ENCODE results near the gene KMT2B.
"Not testable (repeated sequence)": the region's sequence is repeated elsewhere in the genome, so short reads cannot be mapped to it uniquely, and the experiment has no call there.

Gene KMT2B

DNA sequence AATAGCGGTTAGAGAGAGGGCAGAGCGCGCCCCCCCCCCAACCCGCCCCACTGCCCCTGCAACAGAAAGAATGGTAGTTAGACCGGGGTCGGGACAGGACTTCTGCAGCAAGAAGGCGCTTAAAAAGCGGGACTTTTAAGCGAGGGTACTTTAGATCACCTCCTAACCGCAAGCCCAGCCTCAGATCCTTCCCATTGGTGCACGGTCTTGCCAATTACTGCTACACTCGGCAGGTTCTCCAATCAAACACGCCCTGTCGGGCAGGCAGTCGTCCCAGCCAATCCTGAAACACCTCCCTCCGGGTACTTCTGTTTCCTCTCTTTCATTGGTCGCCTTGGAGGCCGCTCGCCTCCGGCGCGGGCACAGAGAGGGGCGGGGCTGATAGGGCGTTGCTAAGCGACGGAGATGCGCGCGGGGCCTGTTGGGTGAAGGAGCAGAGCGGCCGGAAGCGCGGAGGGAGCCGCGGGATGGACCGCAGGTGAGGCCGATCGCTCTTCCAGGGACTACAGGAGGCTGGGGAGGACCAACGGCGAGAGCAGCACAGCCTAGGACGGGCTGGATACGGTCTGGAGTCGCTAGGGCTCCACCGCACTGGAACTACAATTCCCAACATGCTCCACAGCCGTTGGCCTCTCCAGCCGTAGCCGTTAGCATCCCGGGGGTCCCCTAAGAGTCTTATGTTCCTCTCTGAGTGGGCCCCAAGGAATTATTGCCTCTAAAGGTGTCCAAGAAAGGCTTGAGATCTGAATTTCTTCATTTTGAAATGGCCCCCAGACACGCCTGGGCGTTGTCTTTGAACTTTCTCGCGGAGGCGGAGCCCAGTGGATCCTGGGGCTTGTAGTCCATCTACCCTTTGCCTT is 40.2 kb downstream of the KMT2B start, which contains the start of gene PROSER3:
TSS of gene PROSER3 (plus strand) at position 428 of the 860 bp plus-strand sequence. CDS start at position 468, 40 bp downstream.
- DNase-seq = peak; percentile 99

DNA sequence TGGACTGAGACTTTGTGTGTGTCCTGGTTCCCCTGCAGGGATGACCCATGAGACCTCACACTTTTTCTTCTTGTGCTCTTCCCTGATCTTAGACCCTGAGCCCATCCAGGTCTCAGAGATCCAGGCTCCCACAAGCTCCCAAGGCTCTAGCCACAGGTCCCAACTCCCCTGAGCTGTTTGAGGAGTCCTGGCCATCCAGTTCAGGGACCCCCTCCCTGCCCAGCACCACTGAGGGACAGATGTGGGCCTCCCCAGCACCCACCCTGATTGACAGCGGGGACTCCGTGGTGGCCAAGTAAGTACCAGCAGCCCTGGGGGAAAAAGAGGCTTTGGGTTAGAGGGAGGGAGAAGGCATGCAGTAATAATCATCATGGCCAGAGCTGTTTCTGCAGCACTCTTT is 41.9 kb downstream of the KMT2B start:
- no peak for DNase-seq

DNA sequence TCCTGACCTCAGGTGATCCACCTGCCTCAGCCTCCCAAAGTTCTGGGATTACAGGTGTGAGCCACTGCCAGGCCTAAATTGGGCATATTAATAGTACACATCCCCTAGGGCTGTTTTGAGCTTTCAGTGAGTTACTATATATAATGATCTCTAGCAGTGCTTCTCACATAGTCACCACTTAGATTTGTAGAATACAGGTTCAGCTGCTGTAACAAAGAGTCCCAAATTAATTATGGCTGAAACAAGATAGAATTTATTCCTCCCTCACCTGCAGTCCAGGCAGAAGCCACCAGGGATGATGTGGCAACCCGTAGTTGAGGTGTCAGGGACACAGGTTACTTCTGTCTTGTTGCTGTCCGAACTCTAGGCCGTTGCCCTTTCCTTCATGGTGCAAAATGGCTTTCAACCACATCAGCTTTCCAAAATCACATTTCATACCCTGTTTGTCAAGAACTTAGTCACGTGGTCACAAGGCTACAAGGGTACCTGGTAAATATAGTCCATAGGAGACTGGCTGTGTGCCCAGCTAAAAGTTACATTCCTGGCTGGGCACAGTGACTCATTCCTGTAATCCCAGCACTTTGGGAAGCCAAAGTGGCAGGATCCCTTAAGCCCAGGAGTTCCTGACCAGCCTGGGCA is 43.0 kb downstream of the KMT2B start:
- DNase-seq = no peak

DNA sequence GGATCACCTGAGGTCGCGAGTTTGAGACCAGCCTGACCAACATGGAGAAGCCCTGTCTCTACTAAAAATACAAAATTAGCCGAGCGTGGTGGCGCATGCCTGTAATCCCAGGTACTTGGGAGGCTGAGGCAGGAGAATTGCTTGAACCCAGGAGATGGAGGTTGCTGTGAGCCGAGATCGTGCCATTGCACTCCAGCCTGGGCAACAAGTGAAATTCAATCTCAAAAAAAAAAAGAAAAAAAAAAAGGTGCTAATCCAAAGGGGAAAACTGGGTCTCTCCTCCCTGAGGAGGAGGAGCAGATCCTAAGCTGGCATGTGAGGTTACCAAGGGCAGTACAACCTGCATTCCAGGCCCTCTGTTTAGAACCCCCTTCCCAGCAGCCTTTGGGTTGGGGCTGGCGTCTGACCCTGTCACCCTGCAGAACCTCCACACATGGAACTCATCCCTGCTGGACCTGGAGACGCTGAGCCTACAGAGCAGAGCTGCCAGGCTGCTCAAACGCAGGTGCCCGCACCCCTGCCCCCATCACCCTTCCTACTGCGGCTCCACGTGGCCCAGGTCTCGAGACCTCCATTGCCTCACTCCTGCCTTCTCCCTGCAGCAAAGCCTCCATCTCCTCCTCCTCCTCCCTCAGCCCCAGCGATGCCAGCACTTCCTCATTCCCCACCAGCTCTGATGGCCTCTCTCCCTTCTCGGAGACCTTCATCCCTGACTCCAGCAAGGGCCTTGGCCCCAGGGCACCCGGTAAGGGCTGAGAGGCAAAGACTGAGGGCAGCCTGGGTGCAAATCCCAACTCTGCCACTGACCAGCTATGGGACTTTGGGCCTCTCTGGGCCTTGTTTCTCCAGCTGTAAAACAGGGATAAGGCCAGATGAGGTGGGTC is 46.9 kb downstream of the KMT2B start:
- no peak for DNase-seq

DNA sequence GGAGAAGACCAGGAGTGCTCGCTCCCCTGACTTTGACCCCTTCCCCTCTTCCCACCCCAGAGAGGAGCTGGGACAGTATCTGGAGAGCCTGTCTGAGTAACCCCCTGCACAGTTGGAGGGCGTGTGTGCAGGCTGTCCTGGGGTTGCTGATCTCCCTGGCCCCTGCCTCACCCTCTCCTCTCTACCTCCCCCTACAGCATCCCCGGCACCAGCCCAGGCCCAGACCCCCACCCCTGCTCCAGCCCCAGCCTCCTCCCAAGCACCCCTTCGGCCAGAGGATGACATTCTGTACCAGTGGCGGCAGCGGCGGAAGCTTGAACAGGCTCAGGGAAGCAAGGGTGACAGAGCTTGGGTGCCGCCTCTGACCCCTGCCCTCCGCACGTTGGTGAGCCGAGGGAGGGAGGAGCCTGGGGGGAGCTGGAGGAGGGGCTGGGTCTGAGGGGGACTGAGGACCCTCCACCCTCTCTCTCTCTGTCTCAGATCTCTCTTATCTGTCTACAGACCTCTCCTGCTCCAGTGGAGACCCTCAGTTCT is 48.8 kb downstream of the KMT2B start:
- DNase-seq = no peak

DNA sequence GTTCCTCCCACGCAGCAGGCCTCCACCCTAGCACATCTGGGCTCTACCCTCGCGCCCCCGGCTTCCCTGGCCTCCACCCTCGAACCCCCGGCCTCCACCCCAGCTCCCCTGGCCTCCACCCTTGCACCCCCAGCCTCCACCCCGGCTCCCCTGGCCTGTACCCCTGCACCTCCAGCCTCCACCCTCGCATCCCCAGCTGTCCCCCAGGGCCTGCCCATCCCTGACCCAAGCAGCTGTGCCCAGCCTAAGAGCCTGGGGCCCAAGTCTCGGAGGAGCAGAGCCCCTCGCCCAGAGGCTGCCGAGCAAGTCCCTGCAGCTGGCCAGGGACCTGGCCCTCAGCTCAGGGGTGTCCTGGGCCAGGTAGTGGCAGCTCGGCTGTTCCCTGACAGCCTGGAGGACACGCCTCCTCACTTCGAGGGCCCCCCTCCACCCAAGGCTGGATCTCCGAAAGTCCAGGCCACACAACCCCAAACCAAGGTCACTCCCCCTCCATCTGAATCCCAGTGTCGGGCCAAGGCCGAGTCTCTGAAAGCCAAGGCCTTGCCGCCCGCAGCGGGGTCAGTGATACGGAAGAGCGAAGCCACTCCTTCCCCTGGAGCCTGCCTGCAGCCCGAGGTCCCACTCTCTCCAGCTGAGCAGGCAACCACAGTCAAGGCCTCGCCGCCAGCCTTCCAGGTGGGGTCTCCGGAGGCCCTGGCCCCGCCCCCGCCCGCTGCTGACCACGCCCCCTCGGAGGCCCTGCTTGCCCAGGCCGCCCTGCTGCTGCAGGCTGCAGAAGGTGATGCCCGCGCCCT is 49.7 kb downstream of the KMT2B start:
- DNase-seq = no peak

DNA sequence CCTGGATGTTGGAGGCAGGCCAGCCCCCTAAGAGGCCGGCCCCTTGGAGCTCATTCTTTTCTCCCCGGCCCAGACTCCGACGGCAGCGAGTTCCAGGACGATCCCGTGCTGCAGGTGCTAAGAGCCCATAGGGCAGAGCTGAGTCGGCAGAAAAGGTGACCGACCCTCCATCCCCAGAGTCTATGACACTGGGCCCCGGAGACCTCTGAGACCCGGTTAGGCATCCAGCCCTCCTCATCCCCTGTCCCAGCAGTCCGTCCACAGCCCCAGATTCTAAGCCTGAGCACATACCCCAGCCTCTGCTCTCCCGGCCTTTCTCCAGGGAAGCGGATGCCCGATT is 50.2 kb downstream of the KMT2B start:
- no peak for DNase-seq

DNA sequence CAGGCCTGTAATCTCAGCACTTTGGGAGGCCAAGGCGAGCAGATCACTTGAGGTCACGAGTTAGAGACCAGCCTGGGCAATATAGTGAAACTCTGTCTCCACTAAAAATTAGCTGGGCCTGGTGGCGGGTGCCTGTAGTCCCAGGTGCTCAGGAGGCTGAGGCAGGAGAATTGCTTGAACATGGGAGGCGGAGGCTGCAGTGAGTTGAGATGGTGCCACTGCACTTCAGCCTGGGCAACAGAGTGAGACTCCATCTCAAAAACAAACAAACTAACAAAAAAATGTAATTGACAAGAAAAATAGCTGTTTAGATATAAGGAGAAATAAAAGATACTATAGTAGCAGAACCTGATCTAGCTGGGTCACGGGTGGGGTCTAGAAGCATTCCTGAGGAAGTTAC is 54.6 kb downstream of the KMT2B start:
- DNase-seq = not testable (repeated sequence)

DNA sequence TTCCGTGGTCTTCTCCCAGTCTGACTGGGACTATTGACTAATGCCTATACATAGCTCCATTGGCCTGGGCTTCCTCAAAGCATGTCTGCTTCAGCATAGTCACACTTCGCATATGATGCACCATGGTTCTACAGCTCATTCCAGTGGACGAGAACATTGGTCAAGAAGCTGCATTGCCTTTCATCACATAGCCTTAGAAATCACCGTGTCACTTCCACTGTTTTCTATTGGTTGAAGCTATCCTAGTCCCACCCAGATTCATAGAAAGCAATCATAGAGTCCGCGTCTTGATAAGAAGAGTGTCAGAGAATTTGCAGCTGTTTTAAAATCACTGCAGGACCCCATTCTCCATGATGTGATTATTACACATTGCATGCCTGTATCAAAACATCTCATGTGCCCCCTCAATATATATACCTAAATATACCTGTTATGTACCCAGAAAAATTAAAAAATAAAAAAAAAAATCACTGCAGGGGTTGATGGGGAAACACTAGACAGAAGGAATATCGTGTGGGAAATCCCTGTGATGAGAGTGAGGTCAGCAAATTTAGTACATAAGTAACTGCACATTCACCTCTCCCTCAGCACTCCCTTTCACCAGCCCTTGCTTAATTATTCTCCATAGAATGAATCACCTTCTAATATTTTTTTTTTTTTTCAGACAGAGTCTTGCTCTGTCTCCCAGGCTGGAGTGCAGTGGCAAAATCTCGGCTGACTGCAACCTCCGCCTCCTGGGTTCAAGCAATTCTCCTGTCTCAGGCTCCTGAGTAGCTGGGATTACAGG is 55.4 kb downstream of the KMT2B start:
- no peak for DNase-seq

DNA sequence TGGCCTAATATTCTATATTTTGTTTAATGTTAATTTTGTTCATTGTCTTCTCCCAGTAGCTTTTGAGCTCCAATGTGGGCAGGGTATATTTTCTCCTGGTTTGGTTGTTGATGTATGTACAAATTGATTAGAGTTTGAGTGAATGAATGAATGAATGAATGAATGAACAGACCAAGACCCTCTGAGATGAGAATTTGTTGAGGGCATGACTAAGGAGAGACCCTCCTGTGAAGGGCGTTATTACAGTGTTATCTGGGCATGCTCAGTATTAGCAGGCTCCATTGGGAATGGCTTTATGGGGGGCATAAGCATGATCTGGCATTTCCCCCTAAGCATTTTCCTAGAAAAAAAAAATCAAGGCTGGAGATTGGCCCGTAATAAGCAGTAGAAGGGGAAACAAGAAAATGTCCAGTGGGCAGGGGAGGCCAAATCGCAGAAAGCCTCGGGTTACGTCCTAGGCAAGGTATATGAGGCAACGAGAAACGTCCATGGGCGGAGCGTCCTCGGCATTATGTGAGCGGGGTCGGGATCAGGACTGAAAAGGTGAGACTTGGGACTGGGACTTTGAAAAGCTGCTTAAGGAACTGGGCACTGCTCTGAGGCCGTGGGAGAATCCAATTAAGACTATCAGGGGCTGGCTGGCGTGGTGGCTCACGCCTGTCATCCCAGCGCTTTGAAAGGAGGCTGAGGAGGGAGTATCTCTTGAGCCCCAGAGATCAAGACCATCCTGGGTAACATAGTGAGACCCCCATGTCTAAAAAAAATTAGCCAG is 56.7 kb downstream of the KMT2B start:
- DNase-seq = no peak

DNA sequence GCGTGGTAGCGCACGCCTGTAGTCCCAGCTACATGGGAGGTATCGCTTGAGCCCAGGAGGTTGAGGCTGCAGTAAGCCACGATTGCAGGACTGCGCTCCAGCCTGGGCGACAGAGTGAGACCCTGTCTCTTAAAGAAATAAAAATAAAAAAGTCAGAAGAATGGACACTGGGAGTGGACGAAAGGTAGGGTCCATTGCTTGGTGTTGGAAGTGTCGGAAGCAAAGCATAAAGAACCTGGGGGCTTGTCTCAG is 57.2 kb downstream of the KMT2B start:
- DNase-seq = no peak

DNA sequence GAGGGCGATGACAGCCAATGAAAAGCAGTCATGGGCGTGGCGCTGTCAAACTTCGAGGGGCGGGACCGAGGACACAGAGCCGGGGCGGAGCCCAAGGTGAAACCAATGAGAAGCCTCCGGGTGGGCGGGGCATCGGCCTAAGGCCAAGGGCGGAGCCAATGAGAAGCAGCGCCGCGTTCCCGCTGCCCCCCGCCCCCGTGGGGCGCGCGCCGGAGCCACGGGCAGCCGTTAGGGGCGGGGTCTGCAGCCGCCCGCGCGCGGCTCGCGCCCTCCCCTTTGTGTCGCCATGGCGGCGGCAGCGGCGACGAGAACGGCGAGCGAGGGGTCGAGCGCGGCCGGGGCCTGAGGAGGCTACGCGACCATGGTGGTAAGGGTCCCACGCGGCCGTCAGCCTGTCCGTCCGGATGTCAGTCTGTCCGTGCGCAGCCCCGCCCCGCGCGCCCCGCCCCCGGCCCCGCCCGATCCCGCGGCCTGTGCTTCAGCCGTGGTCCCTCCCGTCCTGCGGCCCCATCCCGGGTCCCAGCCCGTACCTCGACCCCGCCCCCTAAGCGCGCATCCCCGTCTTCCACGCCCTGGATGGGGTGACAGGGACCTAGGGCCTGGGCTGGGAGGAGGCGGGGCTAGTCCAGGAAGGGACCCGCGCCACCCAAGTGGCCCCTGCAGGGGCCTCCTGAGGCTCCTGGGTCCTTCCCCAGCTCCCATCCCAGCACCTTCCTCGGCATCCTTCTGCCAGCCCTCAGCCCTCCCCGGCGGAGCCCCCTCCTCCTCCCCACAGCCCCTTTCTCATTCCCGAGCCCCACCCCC is 57.7 kb downstream of the KMT2B start, which contains the start of gene ARHGAP33:
TSS of gene ARHGAP33 (plus strand) at position 267 of the 804 bp plus-strand sequence. CDS start at position 362, 95 bp downstream.
- DNase-seq = peak; percentile 99

DNA sequence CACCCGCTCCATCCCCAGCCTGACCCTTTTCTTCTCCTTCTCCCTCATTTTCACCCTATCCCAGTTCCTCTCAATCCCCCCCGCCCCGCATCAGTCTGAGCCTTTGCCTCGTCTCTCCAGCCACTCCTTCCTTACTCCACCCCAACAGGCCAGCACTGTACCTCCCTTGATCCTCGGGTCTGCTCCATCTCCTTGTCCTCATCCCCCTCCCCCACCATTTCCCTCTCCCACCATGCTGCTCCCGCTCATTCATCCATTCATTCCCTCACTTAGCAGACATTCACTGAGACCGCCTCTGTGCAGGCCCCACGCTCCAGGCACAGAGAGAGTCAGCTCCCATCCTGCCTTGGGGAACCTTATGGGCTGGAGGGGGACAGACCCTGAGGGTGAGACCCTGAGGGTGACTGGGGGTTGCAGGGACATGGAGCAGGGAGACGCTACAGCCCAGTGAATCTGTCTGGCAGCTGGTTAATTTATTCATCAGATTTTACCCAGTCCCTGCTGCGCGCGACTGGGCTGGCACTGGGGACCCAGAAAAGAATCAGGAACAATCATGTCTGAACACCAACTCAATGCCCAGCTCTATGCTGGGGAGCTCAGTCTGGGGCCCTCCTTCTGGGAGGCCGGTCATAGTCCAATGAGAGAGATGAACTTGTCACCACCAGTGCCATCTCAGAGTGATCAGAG is 58.4 kb downstream of the KMT2B start:
- DNase-seq = no peak

DNA sequence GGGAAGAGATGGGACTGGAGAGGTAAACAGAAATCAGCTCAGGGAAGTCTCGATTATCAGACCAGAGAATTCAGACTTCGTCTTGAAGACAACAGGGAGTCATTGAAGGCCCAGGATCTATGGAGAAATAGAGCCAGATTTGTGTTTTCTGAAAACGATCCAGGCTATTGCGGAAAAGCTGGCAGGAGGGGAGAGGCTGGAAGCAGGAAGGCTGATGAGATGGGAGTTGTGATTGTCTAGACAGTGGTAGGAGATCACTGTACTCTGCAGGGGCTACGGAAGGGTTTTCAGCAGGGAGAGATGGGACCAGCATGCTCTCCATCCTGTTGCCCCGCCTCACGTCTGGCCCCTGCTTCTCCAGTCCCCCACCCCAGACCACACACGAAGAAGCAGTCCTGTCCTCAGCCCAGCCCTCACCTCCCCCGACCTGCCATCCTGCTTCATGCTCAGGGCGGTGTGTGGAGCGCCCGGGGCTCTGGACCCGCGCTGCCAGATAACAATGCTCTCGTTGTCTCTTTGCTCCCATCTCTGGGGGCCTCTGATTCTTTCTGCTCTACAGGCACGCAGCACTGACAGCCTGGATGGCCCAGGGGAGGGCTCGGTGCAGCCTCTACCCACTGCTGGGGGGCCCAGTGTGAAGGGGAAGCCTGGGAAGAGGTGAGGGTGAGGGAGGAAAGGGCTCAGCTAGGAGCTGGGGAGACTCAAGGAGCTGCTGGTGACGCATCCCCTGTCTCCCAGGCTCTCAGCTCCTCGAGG is 59.5 kb downstream of the KMT2B start:
- DNase-seq = no peak

DNA sequence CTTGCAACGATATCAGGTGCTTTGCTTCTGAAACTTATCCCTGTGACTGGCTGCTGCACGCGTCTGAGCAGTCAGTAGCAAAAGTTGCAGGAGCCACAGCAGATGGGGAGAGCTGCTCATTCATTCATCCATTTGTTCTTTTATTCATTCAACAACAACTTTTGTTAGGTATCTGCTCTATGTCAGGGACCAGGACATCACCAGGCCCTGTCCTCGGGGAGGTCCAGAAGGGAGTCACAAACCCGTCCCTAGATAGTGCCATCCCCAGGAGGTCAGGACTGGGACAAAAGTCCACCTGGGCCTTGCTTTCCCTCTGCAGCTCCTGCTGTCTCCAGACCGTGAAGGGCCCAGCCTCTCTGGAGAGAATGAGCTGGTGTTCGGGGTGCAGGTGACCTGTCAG is 60.2 kb downstream of the KMT2B start:
- DNase-seq = no peak

DNA sequence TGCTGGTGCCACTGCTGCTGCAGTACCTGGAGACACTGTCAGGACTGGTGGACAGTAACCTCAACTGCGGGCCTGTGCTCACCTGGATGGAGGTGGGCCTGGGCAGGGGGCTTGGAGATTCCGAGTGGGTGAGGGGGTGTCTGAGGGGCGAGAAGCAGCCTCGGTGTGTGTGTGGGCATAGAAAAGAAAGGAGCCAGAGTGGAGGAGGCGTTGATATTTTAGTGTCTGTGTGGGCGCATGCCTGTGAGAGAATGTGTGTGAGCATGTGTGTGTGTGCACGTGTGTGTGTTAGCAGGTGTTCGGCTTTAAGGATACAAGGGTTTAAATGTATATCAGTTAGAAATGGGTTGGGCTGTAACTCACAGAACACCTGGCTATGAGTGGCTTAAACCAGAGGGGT is 61.2 kb downstream of the KMT2B start:
- no peak for DNase-seq

DNA sequence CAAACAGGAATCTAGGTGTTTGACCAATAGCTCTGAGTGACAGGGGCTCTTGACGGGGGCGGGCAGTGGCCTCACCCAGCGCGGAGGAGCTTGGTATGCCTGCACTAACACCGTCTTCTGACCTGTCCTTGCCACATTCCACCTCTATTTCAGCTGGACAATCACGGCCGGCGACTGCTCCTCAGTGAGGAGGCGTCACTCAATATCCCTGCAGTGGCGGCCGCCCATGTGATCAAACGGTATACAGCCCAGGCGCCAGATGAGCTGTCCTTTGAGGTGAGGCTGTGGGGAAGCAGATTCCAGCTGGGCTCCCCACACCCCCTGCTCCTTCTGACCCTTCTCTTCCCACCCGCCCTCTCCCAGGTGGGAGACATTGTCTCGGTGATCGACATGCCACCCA is 62.3 kb downstream of the KMT2B start:
- DNase-seq = no peak

DNA sequence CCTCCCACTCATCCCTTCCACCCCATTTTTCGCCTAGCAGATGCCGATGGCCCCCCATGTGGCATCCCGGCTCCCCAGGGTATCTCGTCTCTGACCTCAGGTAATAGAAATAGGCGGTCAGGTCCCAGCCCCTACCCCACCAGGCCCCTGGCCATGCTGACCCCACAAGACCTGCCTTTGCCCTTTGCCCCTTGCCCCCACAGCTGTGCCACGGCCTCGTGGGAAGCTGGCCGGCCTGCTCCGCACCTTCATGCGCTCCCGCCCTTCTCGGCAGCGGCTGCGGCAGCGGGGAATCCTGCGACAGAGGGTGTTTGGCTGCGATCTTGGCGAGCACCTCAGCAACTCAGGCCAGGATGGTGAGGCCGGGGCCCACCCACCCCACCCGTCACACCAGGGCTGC is 62.9 kb downstream of the KMT2B start:
- DNase-seq = no peak

DNA sequence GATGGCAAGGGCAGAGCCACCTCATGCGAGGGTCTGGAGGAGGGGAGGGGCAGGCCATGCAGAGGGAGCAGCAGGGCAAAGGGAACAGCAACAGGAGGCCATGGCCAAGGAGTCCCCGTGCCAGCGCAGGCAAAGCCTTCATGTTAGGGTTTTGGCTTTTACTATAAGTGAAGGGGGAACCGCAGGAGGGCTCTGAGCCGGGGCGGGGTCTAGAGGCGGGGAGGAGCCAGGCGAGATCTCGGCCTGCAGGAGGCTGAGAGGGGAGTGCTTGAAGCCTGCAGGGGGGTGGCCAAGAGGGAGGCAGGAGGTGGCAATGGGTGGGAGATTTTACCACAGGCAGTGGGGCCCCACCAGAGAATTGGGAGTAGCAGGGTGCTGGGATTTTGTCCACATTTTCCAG is 63.8 kb downstream of the KMT2B start:
- no peak for DNase-seq

Measured in activated effector memory CD4-positive, alpha-beta T cell treated with anti-CD3 and anti-CD28 coated beads, Interleukin-2, amount 50 U/mL, for 16 hours (primary cell).